Brain microvascular endothelial cell (primary cell): ENCODE results near the gene SLC5A10.

Source experiments
- DNase-seq: peaks from one replicate; pipeline ENCODE4 v3.0.0-alpha.2; 2020
- H3K27ac ChIP-seq: fragments of 250-450 bp; sonication (Bioruptor Pico); 2 replicates; pipeline ENCODE4 v1.5.1; 2020; ENCODE audit warnings: mild to moderate bottlenecking, moderate library complexity
- H3K27me3 ChIP-seq: fragments of 250-450 bp; sonication (Bioruptor Pico); replicated peaks from 2 replicates; pipeline ENCODE4 v1.5.1; 2020; ENCODE audit warnings: mild to moderate bottlenecking
- H3K36me3 ChIP-seq: fragments of 250-450 bp; sonication (Bioruptor Pico); replicated peaks from 2 replicates; pipeline ENCODE4 v1.5.1; 2020; ENCODE audit warnings: mild to moderate bottlenecking
- H3K4me3 ChIP-seq: 2 replicates; pipeline ENCODE4 v1.5.1; 2011; ENCODE audit warnings: low read depth, mild to moderate bottlenecking, control low read depth, low read length, moderate library complexity
- in situ Hi-C: cut with HindIII; loops from 2 replicates; pipeline ENCODE4 v1.10.0; 2017; ENCODE audit warnings: low sequenced_read_pairs, low pct_ligation_motif_present
- TF ChIP-seq, protein P1 (sequence below): IDR thresholded peaks from 2 replicates; pipeline ENCODE4 v1.5.1; 2011; ENCODE audit warnings: low read depth, mild to moderate bottlenecking, moderate library complexity, low read length, control low read depth, inconsistent platforms; ENCODE audit errors: missing control alignments

The SLC5A10 gene

GRCh38 chr17:18960241-18960665 is 8.3 kb downstream of the SLC5A10 start:
- H3K36me3 ChIP-seq: no peaks in the 10 kb centered on the region
- no peak for DNase-seq
- no peaks in the 10 kb centered on the region for H3K27me3 ChIP-seq
- H3K27ac ChIP-seq: no peak overlapping the region
- no peak overlapping the region for H3K4me3 ChIP-seq
- TF ChIP-seq, protein P1, sequence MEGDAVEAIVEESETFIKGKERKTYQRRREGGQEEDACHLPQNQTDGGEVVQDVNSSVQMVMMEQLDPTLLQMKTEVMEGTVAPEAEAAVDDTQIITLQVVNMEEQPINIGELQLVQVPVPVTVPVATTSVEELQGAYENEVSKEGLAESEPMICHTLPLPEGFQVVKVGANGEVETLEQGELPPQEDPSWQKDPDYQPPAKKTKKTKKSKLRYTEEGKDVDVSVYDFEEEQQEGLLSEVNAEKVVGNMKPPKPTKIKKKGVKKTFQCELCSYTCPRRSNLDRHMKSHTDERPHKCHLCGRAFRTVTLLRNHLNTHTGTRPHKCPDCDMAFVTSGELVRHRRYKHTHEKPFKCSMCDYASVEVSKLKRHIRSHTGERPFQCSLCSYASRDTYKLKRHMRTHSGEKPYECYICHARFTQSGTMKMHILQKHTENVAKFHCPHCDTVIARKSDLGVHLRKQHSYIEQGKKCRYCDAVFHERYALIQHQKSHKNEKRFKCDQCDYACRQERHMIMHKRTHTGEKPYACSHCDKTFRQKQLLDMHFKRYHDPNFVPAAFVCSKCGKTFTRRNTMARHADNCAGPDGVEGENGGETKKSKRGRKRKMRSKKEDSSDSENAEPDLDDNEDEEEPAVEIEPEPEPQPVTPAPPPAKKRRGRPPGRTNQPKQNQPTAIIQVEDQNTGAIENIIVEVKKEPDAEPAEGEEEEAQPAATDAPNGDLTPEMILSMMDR: no peak
- in situ Hi-C loops: loop anchor here (25.0 kb wide), 1 partner anchor 98 kb away; the partner anchor contains the start of gene PRPSAP2

DNA sequence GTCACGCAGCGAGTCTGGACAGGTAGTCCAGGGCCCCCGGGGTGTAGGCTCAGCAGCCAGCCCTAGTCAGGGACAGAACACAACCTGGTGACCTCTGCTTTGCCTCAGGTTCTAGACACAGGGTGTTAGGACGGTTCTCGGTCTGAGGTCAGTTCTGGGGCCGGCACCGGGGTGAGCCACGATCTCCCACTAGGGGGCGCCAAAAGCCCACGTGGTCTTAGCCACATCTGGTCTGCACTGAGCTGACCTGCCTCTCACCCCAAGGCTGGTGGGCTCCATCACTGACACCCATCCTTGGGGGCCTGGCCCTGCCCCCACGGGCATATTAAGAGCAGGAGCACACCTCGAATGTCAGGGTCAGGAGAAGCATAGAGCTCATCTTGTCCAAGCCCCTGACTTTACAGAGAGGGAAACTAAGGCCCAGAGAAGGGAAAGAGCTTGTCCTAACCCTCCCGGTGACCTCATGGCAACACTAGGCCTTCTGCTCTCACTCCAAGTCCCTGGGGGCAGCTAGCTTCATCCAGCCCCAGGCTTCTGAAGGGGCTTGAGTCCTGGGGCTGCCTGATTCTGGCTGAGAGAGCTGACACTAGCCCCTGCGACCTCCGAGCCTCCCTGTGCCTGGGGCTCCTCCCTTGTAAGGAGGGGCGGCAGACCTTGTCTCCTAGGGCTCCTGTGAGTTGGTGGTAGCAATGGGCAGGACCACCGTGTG is 9.0 kb downstream of the SLC5A10 start:
- Histone ChIP-seq H3K4me3 (no peak overlapping the region), H3K27ac (no peak overlapping the region), H3K27me3 (no peaks in the 10 kb centered on the region), H3K36me3 (no peaks in the 10 kb centered on the region)
- DNase-seq: peak; percentile 66
- TF ChIP-seq, protein P1: peak; percentile 93
- in situ Hi-C loops: loop anchor here (25.0 kb wide), 1 partner anchor 99 kb away; the partner anchor contains the start of gene PRPSAP2

- TF ChIP-seq, protein P1: no peak
- no peaks in the 10 kb centered on the region for H3K27me3 ChIP-seq
- no peaks in the 10 kb centered on the region for H3K36me3 ChIP-seq
- peak; percentile 64 for DNase-seq
- no peak overlapping the region for H3K4me3 ChIP-seq
- in situ Hi-C loops: loop anchor here (25.0 kb wide), 1 partner anchor 100 kb away; the partner anchor contains the start of gene PRPSAP2
- peak overlapping the region; percentile 33 for H3K27ac ChIP-seq
These were observed 9.9 kb downstream of the SLC5A10 start for GRCh38 chr17:18961634-18962493.

DNA sequence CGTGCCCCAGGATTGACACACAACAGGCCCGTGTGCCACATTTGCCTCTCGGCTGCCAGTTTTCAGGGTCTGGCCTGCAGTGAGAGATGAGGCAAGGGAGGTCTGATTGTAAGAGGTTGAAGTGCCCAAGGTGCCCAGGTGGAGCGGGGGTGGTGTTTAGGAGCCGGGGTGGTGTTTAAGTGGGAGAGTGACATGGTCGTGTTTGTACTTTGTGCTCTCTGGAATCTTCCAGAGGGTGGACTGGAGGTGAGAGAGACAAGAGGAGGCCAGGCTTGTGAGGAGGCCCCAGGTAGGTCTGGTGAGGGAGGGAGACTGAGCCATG is 10.5 kb downstream of the SLC5A10 start:
- no peaks in the 10 kb centered on the region for H3K27me3 ChIP-seq
- no peaks in the 10 kb centered on the region for H3K36me3 ChIP-seq
- no peak overlapping the region for H3K4me3 ChIP-seq
- peak overlapping the region; percentile 33 for H3K27ac ChIP-seq
- TF ChIP-seq, protein P1: no peak
- in situ Hi-C loops: loop anchor here (25.0 kb wide), 1 partner anchor 100 kb away; the partner anchor contains the start of gene PRPSAP2
- DNase-seq: no peak

DNA sequence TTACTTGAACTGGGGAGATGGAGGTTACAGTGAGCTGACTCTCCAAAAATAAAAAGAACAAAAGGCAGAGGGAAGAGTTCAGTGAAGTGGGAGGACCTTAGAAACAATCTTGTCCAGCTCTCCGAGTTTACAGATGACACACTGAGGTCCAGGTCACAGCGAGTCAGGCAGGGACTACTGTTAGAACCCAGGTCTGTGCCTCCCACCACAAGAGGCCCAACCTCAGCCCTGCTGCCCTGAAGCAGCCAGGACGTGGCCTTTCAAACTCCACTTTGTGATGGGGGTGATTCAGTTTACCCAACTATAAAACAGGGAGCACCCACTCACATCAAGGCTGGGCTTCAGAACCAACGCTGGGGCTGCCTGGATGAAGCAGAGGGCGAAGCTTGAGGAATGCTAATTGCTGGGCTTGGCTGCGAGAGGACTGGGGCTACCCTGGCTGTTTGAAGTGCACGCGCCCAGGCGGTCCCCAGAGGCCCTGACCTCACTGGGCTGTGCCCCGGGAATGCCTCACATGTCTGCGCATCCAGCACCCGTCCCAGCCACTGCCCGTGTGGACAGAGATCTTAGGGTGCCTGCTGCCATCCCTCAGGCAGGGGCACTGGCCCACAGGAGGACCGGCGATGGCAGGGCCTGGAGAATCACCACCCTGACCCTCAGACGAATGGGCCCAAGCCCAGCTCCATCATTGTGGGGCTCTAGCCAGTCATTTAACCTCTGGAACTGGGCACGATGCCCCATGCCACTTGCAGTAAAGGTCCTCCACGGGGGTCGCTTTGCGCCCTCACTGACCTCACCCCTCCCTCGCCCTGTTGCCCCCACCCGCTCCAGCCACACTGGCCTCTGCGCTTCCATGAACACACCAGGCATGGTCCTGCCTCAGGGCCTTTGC is 11.4 kb downstream of the SLC5A10 start:
- Histone ChIP-seq H3K27me3 (no peaks in the 10 kb centered on the region), H3K27ac (no peak overlapping the region), H3K4me3 (no peak overlapping the region), H3K36me3 (no peaks in the 10 kb centered on the region)
- DNase-seq: no peak
- in situ Hi-C loops: loop anchor here (25.0 kb wide), 1 partner anchor 101 kb away; the partner anchor contains the start of gene PRPSAP2
- TF ChIP-seq, protein P1: no peak
